Measurements from ENCODE around the gene ESR1. TPM values are rescaled to one million over a fixed set of nuclear protein-coding genes. Genes with fewer than 3 reads are reported as not detected.

Gene ESR1
- total and polyA plus RNA-seq, 4 donors: 0.05 to 16.1 (median 6.3) TPM

DNA sequence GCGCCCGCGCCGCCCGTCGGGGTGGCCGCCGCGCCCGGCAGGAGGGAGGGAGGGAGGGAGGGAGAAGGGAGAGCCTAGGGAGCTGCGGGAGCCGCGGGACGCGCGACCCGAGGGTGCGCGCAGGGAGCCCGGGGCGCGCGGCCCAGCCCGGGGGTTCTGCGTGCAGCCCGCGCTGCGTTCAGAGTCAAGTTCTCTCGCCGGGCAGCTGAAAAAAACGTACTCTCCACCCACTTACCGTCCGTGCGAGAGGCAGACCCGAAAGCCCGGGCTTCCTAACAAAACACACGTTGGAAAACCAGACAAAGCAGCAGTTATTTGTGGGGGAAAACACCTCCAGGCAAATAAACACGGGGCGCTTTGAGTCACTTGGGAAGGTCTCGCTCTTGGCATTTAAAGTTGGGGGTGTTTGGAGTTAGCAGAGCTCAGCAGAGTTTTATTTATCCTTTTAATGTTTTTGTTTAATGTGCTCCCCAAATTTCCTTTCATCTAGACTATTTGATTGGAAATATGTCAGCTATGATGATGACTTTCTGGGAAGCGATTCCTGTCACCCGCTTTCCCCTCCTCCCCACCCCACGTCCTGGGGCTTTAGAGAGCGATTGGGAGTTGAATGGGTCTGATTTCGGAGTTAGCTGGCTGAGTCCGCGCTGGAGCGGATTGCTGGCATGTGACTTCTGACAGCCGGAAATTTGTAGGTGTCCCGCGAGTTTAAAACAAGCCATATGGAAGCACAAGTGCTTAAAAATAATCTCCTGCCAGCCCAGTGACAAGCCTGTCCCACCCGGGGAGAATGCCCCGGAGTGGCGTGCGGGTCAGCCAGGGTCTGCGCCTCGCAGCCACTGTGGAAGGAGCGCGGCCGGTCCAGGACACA lies 1.1 kb downstream of the ESR1 start:
- H3K27ac ChIP-seq (ENCODE audit: low read depth in 1 of 2, low read length in 2 of 2): no peak overlapping the region
- H3K27me3 ChIP-seq (ENCODE audit: control insufficient read depth in 4 of 4, insufficient read depth in 4 of 4, low read length in 3 of 4): no peaks in the 10 kb centered on the region
- H3K36me3 ChIP-seq (ENCODE audit: control insufficient read depth in 4 of 4, insufficient read depth in 3 of 4, low read depth in 1 of 4, low read length in 3 of 4): peaks cover 0 to 5% (median 2%) of the 10 kb centered on the region in 4 donors
- peaks cover 0 to 20% (median 13%) of the 10 kb centered on the region in 4 donors for H3K4me1 ChIP-seq (ENCODE audit: control insufficient read depth in 4 of 4, insufficient read depth in 4 of 4, low read length in 3 of 4)
- WGBS: 56% methylated on average over 60 of the region's 60 CpGs
- TF ChIP-seq EGR1 (IDR thresholded peaks at IDR 0.05; ENCODE audit: low read depth in 2 of 2) (no peak), SP1 (IDR thresholded peaks at IDR 0.05) (no peak), GABPA (IDR thresholded peaks at IDR 0.05 in 1 of 2, conservative IDR thresholded peaks at IDR 0.05 in 1 of 2) (no peak), FOXA2 (IDR thresholded peaks at IDR 0.05) (no peak), HNF4G (IDR thresholded peaks at IDR 0.05) (no peak), JUND (IDR thresholded peaks at IDR 0.05) (no peak), HNF4A (conservative IDR thresholded peaks at IDR 0.05) (no peak)
- TF ChIP-seq, protein P1, sequence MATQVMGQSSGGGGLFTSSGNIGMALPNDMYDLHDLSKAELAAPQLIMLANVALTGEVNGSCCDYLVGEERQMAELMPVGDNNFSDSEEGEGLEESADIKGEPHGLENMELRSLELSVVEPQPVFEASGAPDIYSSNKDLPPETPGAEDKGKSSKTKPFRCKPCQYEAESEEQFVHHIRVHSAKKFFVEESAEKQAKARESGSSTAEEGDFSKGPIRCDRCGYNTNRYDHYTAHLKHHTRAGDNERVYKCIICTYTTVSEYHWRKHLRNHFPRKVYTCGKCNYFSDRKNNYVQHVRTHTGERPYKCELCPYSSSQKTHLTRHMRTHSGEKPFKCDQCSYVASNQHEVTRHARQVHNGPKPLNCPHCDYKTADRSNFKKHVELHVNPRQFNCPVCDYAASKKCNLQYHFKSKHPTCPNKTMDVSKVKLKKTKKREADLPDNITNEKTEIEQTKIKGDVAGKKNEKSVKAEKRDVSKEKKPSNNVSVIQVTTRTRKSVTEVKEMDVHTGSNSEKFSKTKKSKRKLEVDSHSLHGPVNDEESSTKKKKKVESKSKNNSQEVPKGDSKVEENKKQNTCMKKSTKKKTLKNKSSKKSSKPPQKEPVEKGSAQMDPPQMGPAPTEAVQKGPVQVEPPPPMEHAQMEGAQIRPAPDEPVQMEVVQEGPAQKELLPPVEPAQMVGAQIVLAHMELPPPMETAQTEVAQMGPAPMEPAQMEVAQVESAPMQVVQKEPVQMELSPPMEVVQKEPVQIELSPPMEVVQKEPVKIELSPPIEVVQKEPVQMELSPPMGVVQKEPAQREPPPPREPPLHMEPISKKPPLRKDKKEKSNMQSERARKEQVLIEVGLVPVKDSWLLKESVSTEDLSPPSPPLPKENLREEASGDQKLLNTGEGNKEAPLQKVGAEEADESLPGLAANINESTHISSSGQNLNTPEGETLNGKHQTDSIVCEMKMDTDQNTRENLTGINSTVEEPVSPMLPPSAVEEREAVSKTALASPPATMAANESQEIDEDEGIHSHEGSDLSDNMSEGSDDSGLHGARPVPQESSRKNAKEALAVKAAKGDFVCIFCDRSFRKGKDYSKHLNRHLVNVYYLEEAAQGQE (IDR thresholded peaks at IDR 0.05): no peak
- no peak overlapping the region for H3K9ac ChIP-seq (ENCODE audit: low read depth in 1 of 2, low read length in 2 of 2)
- no peaks in the 10 kb centered on the region for H3K9me3 ChIP-seq (ENCODE audit: control insufficient read depth in 4 of 4, low read length in 3 of 4)
- DNase-seq (ENCODE audit: low spot score): no peak
- H3K4me3 ChIP-seq (ENCODE audit: low read depth in 1 of 3, low read length in 3 of 3): peak overlapping the region in 1 of 3 donors; percentile 38

DNA sequence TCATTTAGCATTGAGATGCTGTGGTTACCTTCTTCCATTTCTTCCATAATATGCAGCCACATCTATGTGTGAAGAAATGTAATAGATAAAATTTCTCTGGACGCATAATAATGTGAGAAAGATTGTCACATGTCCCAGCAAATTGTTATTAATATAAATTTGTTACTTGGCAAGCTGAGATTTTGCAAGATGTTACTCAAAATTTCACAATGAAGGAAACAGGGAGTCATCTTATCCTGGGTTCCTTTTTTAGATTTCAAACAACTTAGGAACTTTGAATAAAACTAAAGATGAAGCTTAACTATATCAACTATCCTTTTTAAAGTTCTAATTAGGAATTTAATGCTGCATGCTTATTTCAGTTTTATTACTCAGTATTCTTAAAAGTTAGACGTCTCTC lies 3.6 kb downstream of the ESR1 start:
- 77% methylated on average over 2 of the region's 2 CpGs for WGBS

More for the DNA sequence above, 3.6 kb downstream of the ESR1 start:
- DNase-seq (ENCODE audit: low spot score): no peak
- Histone ChIP-seq H3K27me3 (ENCODE audit: control insufficient read depth in 4 of 4, insufficient read depth in 4 of 4, low read length in 3 of 4) (no peaks in the 10 kb centered on the region), H3K9me3 (ENCODE audit: control insufficient read depth in 4 of 4, low read length in 3 of 4) (no peaks in the 10 kb centered on the region), H3K27ac (ENCODE audit: low read depth in 1 of 2, low read length in 2 of 2) (no peak overlapping the region), H3K36me3 (ENCODE audit: control insufficient read depth in 4 of 4, insufficient read depth in 3 of 4, low read depth in 1 of 4, low read length in 3 of 4) (peaks cover 0 to 5% (median 3%) of the 10 kb centered on the region in 4 donors), H3K4me3 (ENCODE audit: low read depth in 1 of 3, low read length in 3 of 3) (no peak overlapping the region), H3K4me1 (ENCODE audit: control insufficient read depth in 4 of 4, insufficient read depth in 4 of 4, low read length in 3 of 4) (peaks cover 0 to 12% (median 5%) of the 10 kb centered on the region in 4 donors), H3K9ac (ENCODE audit: low read depth in 1 of 2, low read length in 2 of 2) (no peak overlapping the region)
- TF ChIP-seq NR2F2 (IDR thresholded peaks at IDR 0.05) (no peak), JUND (IDR thresholded peaks at IDR 0.05) (no peak), EGR1 (IDR thresholded peaks at IDR 0.05; ENCODE audit: low read depth in 2 of 2) (no peak), RAD21 (IDR thresholded peaks at IDR 0.05) (no peak), YY1 (IDR thresholded peaks at IDR 0.05) (no peak), RXRA (IDR thresholded peaks at IDR 0.05) (no peak), HNF4A (conservative IDR thresholded peaks at IDR 0.05) (no peak), FOXA2 (IDR thresholded peaks at IDR 0.05) (no peak), SP1 (IDR thresholded peaks at IDR 0.05) (no peak)
- TF ChIP-seq, protein P2, sequence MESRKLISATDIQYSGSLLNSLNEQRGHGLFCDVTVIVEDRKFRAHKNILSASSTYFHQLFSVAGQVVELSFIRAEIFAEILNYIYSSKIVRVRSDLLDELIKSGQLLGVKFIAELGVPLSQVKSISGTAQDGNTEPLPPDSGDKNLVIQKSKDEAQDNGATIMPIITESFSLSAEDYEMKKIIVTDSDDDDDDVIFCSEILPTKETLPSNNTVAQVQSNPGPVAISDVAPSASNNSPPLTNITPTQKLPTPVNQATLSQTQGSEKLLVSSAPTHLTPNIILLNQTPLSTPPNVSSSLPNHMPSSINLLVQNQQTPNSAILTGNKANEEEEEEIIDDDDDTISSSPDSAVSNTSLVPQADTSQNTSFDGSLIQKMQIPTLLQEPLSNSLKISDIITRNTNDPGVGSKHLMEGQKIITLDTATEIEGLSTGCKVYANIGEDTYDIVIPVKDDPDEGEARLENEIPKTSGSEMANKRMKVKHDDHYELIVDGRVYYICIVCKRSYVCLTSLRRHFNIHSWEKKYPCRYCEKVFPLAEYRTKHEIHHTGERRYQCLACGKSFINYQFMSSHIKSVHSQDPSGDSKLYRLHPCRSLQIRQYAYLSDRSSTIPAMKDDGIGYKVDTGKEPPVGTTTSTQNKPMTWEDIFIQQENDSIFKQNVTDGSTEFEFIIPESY (IDR thresholded peaks at IDR 0.05): no peak
- TF ChIP-seq, protein P1 (IDR thresholded peaks at IDR 0.05): no peak
- TF ChIP-seq, protein P3, sequence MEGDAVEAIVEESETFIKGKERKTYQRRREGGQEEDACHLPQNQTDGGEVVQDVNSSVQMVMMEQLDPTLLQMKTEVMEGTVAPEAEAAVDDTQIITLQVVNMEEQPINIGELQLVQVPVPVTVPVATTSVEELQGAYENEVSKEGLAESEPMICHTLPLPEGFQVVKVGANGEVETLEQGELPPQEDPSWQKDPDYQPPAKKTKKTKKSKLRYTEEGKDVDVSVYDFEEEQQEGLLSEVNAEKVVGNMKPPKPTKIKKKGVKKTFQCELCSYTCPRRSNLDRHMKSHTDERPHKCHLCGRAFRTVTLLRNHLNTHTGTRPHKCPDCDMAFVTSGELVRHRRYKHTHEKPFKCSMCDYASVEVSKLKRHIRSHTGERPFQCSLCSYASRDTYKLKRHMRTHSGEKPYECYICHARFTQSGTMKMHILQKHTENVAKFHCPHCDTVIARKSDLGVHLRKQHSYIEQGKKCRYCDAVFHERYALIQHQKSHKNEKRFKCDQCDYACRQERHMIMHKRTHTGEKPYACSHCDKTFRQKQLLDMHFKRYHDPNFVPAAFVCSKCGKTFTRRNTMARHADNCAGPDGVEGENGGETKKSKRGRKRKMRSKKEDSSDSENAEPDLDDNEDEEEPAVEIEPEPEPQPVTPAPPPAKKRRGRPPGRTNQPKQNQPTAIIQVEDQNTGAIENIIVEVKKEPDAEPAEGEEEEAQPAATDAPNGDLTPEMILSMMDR (IDR thresholded peaks at IDR 0.05; ENCODE audit: low read depth, low read length, missing input control): no peak
